Spleen (tissue), 7 donors: ENCODE measurements around the gene MAP7D1.

Experiments used
- POLR2A ChIP-seq, 3 donors: fragments of 450-650 bp; IDR thresholded peaks; one replicate each; pipeline ENCODE4 v1.5.1; 2017; ENCODE audit warnings: antibody characterized with exemption in 3 of 3, mild to moderate bottlenecking in 1 of 3
- POLR2AphosphoS5 ChIP-seq, 3 donors: sonication (generic); formaldehyde crosslinking; IDR thresholded peaks; one replicate each; pipeline ENCODE4 v1.5.1; 2017; ENCODE audit warnings: antibody characterized with exemption in 3 of 3
- TF ChIP-seq, protein P1 (sequence below), 11 experiments: fragments of 200-600 bp in 7 of 11; fragments of 450-650 bp in 4 of 11; sonication (generic) in 4 of 11; IDR thresholded peaks in 8 of 11; conservative IDR thresholded peaks in 3 of 11; 1 replicate in 7 of 11; 2 replicates in 4 of 11; pipeline versions ENCODE4 v1.4.0 to v1.8.0; 2016 to 2021; ENCODE audit warnings: antibody characterized with exemption in 11 of 11, inconsistent platforms in 4 of 11, mild to moderate bottlenecking in 1 of 11
- donor health status: DM: no; HTN: no; CAD: no; lungs with moderate emphysema.
- donor health status: DM: no; HTN: no; CAD: no.
- donor health status: DM: no; HTN: no; CAD: no.

GRCh38 chr1:36128905-36129206, 27.1 kb upstream of the MAP7D1 start:
- TF ChIP-seq, protein P1, sequence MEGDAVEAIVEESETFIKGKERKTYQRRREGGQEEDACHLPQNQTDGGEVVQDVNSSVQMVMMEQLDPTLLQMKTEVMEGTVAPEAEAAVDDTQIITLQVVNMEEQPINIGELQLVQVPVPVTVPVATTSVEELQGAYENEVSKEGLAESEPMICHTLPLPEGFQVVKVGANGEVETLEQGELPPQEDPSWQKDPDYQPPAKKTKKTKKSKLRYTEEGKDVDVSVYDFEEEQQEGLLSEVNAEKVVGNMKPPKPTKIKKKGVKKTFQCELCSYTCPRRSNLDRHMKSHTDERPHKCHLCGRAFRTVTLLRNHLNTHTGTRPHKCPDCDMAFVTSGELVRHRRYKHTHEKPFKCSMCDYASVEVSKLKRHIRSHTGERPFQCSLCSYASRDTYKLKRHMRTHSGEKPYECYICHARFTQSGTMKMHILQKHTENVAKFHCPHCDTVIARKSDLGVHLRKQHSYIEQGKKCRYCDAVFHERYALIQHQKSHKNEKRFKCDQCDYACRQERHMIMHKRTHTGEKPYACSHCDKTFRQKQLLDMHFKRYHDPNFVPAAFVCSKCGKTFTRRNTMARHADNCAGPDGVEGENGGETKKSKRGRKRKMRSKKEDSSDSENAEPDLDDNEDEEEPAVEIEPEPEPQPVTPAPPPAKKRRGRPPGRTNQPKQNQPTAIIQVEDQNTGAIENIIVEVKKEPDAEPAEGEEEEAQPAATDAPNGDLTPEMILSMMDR (IDR thresholded peaks at IDR 0.05 in 8 of 11, conservative IDR thresholded peaks at IDR 0.05 in 3 of 11): no peak
- TF ChIP-seq POLR2AphosphoS5 (IDR thresholded peaks at IDR 0.05): no peak
- TF ChIP-seq POLR2A (IDR thresholded peaks at IDR 0.05): no peak
